Measurements from ENCODE around the gene LDLRAD4. TPM values are rescaled to one million over a fixed set of nuclear protein-coding genes. Genes with fewer than 3 reads are reported as not detected.

Gene LDLRAD4
- total and polyA plus RNA-seq, 2 donors, result 46.9 to 80.0 TPM

DNA sequence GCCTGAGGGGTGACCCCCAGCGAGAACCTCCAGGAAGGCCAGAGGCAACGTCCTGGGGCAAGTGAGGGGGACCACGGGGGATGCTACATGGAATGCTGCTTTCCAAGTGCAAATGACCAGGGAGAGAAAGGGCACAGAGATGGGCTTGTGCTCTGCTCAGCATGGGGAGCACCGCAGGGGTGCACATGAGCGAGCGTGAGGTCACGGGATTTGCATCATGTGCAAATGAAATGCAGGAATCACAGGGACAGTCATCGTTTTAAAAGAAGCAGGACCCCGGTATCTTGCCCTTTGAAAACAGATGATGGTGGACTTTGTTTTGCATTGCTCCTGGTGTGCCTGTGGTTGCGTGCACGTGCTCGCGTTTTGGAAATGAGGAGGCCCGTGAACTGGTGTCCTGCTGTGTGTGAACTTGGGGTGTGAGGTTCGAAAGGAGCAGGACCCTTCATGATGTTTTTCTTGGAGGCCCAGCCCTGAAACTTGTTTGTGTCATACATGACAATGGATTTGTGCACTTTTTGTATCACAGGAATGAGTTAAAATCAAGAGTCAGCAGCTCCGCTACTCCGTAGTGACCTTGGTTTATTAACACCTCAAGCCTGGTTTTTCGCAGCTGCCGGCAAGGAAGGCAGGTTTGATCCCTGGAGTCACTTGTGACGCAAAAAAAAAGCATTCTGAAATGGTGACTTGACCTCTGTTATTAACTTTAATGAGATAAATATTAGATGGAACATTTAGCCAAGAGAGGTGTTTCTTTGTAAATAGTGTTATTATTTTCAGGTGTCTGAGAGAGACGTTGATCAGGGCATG is 234.5 kb downstream of the LDLRAD4 start:
- peaks cover 74 to 97% of the 10 kb centered on the region in 2 donors for H3K4me1 ChIP-seq (ENCODE audit: control insufficient read depth in 2 of 2, insufficient read depth in 2 of 2, low read length in 2 of 2)
- no peak for DNase-seq (ENCODE audit: low read depth in 6 of 9, low spot score in 9 of 9)
- no peaks in the 10 kb centered on the region for H3K27me3 ChIP-seq (ENCODE audit: control insufficient read depth in 2 of 2, insufficient read depth in 1 of 2, low read length in 1 of 2)
- peaks cover 12 to 21% of the 10 kb centered on the region in 2 donors for H3K36me3 ChIP-seq (ENCODE audit: control insufficient read depth in 2 of 2, insufficient read depth in 2 of 2, low read length in 1 of 2)
- WGBS, result 91% methylated on average over 21 of the region's 21 CpGs
- H3K27ac ChIP-seq (ENCODE audit: low read depth in 1 of 2, low read length in 1 of 2), result no peak overlapping the region
- H3K9me3 ChIP-seq (ENCODE audit: control insufficient read depth in 2 of 2, insufficient read depth in 1 of 2, low read length in 1 of 2), result peaks cover 0 to 10% of the 10 kb centered on the region in 2 donors
- no peak overlapping the region for H3K4me3 ChIP-seq (ENCODE audit: low read length in 2 of 2)

DNA sequence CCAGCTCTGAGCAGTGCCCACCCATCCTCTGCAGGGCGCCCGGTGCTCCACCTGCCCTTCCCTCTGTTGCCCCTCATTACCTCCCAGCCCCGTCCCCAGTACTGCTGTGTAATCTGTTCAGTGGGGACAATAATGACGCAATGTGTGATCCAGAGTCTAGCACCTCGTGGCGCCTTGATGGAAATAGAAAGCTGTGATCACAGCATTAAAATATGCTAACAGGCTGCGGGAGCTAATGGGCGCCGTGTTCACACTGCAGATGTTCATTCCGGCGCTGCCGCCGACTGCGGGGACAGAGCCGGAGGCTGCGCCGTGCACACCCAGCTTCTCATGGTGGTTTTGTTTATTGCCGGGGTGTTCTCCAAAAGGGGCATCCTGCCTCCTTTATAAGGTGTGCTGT is 235.2 kb downstream of the LDLRAD4 start:
- no peak overlapping the region for H3K4me3 ChIP-seq (ENCODE audit: low read length in 2 of 2)
- DNase-seq (ENCODE audit: low read depth in 6 of 9, low spot score in 9 of 9), result no peak
- H3K4me1 ChIP-seq (ENCODE audit: control insufficient read depth in 2 of 2, insufficient read depth in 2 of 2, low read length in 2 of 2), result peaks cover 71 to 97% of the 10 kb centered on the region in 2 donors
- 97% methylated on average over 18 of the region's 18 CpGs for WGBS
- peaks cover 16 to 27% of the 10 kb centered on the region in 2 donors for H3K36me3 ChIP-seq (ENCODE audit: control insufficient read depth in 2 of 2, insufficient read depth in 2 of 2, low read length in 1 of 2)
- peaks cover 0 to 10% of the 10 kb centered on the region in 2 donors for H3K9me3 ChIP-seq (ENCODE audit: control insufficient read depth in 2 of 2, insufficient read depth in 1 of 2, low read length in 1 of 2)
- no peak overlapping the region for H3K27ac ChIP-seq (ENCODE audit: low read depth in 1 of 2, low read length in 1 of 2)
- no peaks in the 10 kb centered on the region for H3K27me3 ChIP-seq (ENCODE audit: control insufficient read depth in 2 of 2, insufficient read depth in 1 of 2, low read length in 1 of 2)

DNA sequence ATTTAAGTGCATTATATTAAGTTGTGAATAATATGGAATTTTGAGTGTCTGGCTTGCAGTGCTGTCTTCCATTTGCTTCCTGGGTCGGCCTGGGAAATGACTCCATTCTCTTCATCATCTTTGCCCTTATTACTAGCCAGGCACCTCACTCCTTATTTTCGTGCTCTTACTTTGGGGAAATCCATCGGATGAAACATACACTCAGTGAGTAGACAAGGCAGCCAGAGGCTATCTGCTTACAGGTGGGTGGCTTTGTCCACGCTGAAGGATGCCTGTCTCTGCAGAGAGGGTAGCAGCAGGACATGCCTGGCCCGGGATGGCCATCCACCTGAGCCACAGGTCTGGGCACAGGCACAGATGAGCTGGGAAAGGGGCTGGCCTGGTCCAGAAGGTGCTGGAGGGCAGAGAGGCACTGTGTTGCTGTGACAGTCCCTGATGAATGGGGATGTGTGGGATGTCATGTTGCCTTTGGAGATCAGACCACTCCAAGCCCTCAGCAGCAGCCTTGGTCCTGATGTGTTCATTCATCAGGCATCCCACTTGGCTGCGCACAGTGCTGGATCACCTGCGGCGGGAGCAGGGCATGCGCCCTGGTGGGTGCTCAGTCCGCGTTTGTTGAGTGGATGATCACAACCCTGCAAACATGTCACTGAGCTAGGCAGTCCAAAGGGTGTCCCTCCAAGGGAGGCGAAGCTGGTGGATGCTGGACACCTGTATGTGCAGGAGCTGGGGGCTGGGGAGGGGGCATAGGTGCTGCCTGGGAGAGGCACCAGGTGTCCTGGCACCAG is 236.0 kb downstream of the LDLRAD4 start:
- peak overlapping the region in 1 of 2 donors; percentile 67 for H3K27ac ChIP-seq (ENCODE audit: low read depth in 1 of 2, low read length in 1 of 2)
- H3K4me3 ChIP-seq (ENCODE audit: low read length in 2 of 2), result no peak overlapping the region
- H3K36me3 ChIP-seq (ENCODE audit: control insufficient read depth in 2 of 2, insufficient read depth in 2 of 2, low read length in 1 of 2), result peaks cover 16 to 25% of the 10 kb centered on the region in 2 donors
- H3K4me1 ChIP-seq (ENCODE audit: control insufficient read depth in 2 of 2, insufficient read depth in 2 of 2, low read length in 2 of 2), result peaks cover 64 to 91% of the 10 kb centered on the region in 2 donors
- WGBS, result 93% methylated on average over 12 of the region's 12 CpGs
- no peak for DNase-seq (ENCODE audit: low read depth in 6 of 9, low spot score in 9 of 9)
- peaks cover 0 to 7% of the 10 kb centered on the region in 2 donors for H3K9me3 ChIP-seq (ENCODE audit: control insufficient read depth in 2 of 2, insufficient read depth in 1 of 2, low read length in 1 of 2)
- H3K27me3 ChIP-seq (ENCODE audit: control insufficient read depth in 2 of 2, insufficient read depth in 1 of 2, low read length in 1 of 2), result no peaks in the 10 kb centered on the region

DNA sequence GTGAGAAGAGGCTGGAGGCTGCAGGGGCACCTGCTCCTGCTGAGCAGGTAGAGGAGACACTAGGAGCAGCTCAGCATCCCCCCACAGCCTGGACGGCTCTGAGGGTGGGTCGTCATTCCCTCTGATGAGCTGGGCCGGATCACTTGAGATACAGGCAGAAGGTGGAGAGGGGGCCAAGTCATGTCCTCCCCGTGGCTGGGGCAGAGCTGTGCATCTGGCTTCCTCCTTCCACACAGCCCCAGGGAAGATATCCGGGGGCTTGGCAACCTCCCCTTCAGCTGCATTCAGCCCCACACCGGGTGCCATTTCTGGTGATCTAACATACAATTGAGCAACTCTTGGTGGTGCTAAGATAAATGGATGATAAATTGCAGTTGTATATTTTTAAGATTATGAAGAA is 236.9 kb downstream of the LDLRAD4 start:
- Histone ChIP-seq H3K27me3 (ENCODE audit: control insufficient read depth in 2 of 2, insufficient read depth in 1 of 2, low read length in 1 of 2) (no peaks in the 10 kb centered on the region), H3K4me3 (ENCODE audit: low read length in 2 of 2) (no peak overlapping the region), H3K27ac (ENCODE audit: low read depth in 1 of 2, low read length in 1 of 2) (peak overlapping the region; percentile 50 to 67), H3K4me1 (ENCODE audit: control insufficient read depth in 2 of 2, insufficient read depth in 2 of 2, low read length in 2 of 2) (peaks cover 58 to 87% of the 10 kb centered on the region in 2 donors), H3K9me3 (ENCODE audit: control insufficient read depth in 2 of 2, insufficient read depth in 1 of 2, low read length in 1 of 2) (peaks cover 0 to 7% of the 10 kb centered on the region in 2 donors), H3K36me3 (ENCODE audit: control insufficient read depth in 2 of 2, insufficient read depth in 2 of 2, low read length in 1 of 2) (peaks cover 16 to 30% of the 10 kb centered on the region in 2 donors)
- peak in 2 of 9 donors; percentile 50 to 74 for DNase-seq (ENCODE audit: low read depth in 6 of 9, low spot score in 9 of 9)
- 10% methylated on average over 6 of the region's 6 CpGs for WGBS

DNA sequence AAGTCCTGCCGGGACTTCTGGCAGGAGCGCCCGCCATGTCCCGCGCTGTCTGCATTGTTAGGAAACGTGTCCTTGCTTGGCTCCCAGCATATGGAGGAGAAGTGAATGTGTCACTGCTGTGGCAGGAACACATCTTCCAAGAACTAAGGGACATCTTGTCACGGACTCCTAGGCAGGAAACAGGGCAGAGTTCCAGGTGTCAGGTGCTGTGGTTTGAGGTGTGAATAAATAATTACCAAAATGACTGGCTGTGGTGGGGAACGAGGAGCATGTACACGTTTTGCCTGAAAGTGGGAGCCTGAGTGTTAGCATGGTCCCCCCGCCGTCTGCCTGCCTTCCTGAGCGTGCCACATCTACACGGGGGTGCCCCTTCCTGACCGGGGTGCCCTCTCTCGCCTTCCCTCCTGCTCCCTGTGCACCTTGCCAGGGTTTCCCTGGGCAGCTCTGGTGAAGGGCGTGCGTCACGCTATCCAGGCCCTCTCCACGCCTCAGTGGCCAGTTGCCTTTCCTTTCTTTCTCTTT is 237.5 kb downstream of the LDLRAD4 start:
- peak in 1 of 9 donors; percentile 68 for DNase-seq (ENCODE audit: low read depth in 6 of 9, low spot score in 9 of 9)
- H3K27ac ChIP-seq (ENCODE audit: low read depth in 1 of 2, low read length in 1 of 2), result peak overlapping the region; percentile 67 to 69
- H3K9me3 ChIP-seq (ENCODE audit: control insufficient read depth in 2 of 2, insufficient read depth in 1 of 2, low read length in 1 of 2), result peaks cover under 1 to 10% of the 10 kb centered on the region in 2 donors
- peak overlapping the region in 1 of 2 donors; percentile 2 for H3K4me3 ChIP-seq (ENCODE audit: low read length in 2 of 2)
- H3K36me3 ChIP-seq (ENCODE audit: control insufficient read depth in 2 of 2, insufficient read depth in 2 of 2, low read length in 1 of 2), result peaks cover 16 to 30% of the 10 kb centered on the region in 2 donors
- no peaks in the 10 kb centered on the region for H3K27me3 ChIP-seq (ENCODE audit: control insufficient read depth in 2 of 2, insufficient read depth in 1 of 2, low read length in 1 of 2)
- whole genome bisulfite sequencing, result 30% methylated on average over 19 of the region's 19 CpGs
- H3K4me1 ChIP-seq (ENCODE audit: control insufficient read depth in 2 of 2, insufficient read depth in 2 of 2, low read length in 2 of 2), result peaks cover 57 to 85% of the 10 kb centered on the region in 2 donors

DNA sequence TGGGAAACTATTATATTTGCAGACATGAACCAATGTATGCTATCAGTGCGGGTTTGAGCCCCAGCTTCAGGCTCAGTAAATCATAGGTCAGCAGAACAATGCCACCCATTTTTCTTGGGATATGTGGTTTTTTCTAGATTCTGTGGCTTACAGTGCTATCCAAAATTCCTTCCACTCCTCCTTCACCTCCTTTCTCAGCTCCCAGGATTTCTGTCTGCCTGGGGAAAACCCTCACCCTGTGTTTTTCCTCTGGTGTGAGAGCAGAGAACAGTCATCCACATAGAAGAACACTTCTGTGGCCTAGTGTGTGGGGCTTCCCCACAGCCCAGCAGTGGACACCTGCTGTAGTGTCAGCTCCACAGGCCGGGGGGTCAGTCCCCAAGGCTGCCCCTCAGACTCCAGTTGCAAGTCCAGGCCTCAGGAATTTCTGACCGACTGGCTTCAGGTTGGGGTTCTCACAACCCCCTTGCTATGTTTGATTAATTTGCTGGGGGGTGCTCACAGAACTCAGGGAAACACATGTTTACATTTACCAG is 238.2 kb downstream of the LDLRAD4 start:
- Histone ChIP-seq H3K27ac (ENCODE audit: low read depth in 1 of 2, low read length in 1 of 2) (peak overlapping the region in 1 of 2 donors; percentile 72), H3K4me1 (ENCODE audit: control insufficient read depth in 2 of 2, insufficient read depth in 2 of 2, low read length in 2 of 2) (peaks cover 57 to 85% of the 10 kb centered on the region in 2 donors), H3K9me3 (ENCODE audit: control insufficient read depth in 2 of 2, insufficient read depth in 1 of 2, low read length in 1 of 2) (peaks cover 1 to 12% of the 10 kb centered on the region in 2 donors), H3K36me3 (ENCODE audit: control insufficient read depth in 2 of 2, insufficient read depth in 2 of 2, low read length in 1 of 2) (peaks cover 16 to 30% of the 10 kb centered on the region in 2 donors), H3K4me3 (ENCODE audit: low read length in 2 of 2) (no peak overlapping the region), H3K27me3 (ENCODE audit: control insufficient read depth in 2 of 2, insufficient read depth in 1 of 2, low read length in 1 of 2) (no peaks in the 10 kb centered on the region)
- DNase-seq (ENCODE audit: low read depth in 6 of 9, low spot score in 9 of 9), result no peak
- 85% methylated on average over 3 of the region's 3 CpGs for WGBS

DNA sequence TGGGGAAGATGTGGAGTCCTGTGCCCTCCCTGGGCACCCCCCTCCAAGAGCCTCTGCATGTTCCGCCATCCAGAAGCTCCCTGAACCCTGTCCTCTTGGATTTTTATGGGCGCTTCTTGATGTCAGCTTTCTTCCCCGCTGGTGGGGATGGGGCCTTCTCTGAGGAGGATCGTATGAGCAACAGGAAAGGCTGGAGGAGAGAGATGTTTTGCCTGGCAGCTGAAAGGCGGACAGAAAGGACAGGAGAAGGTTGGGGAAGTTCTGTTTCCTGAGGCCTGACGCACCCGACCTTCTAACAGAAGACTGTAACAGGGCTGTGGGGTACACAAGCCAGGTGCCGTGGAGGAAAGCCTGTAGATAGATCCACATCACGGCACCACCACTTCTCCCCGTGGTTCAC is 238.8 kb downstream of the LDLRAD4 start:
- H3K9me3 ChIP-seq (ENCODE audit: control insufficient read depth in 2 of 2, insufficient read depth in 1 of 2, low read length in 1 of 2), result peaks cover 1 to 15% of the 10 kb centered on the region in 2 donors
- DNase-seq (ENCODE audit: low read depth in 6 of 9, low spot score in 9 of 9), result no peak
- WGBS, result 39% methylated on average over 10 of the region's 10 CpGs
- H3K27ac ChIP-seq (ENCODE audit: low read depth in 1 of 2, low read length in 1 of 2), result peak overlapping the region in 1 of 2 donors; percentile 72
- H3K4me1 ChIP-seq (ENCODE audit: control insufficient read depth in 2 of 2, insufficient read depth in 2 of 2, low read length in 2 of 2), result peaks cover 58 to 85% of the 10 kb centered on the region in 2 donors
- H3K27me3 ChIP-seq (ENCODE audit: control insufficient read depth in 2 of 2, insufficient read depth in 1 of 2, low read length in 1 of 2), result no peaks in the 10 kb centered on the region
- peaks cover 20 to 30% of the 10 kb centered on the region in 2 donors for H3K36me3 ChIP-seq (ENCODE audit: control insufficient read depth in 2 of 2, insufficient read depth in 2 of 2, low read length in 1 of 2)
- no peak overlapping the region for H3K4me3 ChIP-seq (ENCODE audit: low read length in 2 of 2)

DNA sequence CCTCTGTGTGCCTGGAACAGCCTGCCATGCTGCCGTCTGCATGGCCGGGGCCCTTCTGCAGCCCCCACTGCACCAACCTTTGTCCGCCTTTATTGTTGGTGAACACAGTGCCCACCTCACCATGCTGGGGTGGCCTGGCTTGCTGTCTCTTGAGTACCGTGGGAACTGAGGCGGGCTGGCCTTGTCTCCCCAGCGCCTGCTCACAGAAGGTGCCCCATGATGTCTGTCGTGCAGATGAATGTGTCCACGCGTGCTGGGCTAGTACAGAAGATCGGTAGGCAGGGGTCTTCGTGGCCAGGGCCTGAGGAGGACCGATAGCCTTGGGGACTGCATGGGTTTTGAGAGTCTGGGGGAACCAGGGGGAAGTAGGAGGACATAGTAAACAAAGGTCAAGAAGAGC is 242.4 kb downstream of the LDLRAD4 start:
- H3K4me1 ChIP-seq (ENCODE audit: control insufficient read depth in 2 of 2, insufficient read depth in 2 of 2, low read length in 2 of 2), result peaks cover 72 to 83% of the 10 kb centered on the region in 2 donors
- peak overlapping the region in 1 of 2 donors; percentile 4 for H3K27ac ChIP-seq (ENCODE audit: low read depth in 1 of 2, low read length in 1 of 2)
- peaks cover 13 to 27% of the 10 kb centered on the region in 2 donors for H3K36me3 ChIP-seq (ENCODE audit: control insufficient read depth in 2 of 2, insufficient read depth in 2 of 2, low read length in 1 of 2)
- no peaks in the 10 kb centered on the region for H3K27me3 ChIP-seq (ENCODE audit: control insufficient read depth in 2 of 2, insufficient read depth in 1 of 2, low read length in 1 of 2)
- H3K9me3 ChIP-seq (ENCODE audit: control insufficient read depth in 2 of 2, insufficient read depth in 1 of 2, low read length in 1 of 2), result peaks cover 1 to 15% of the 10 kb centered on the region in 2 donors
- no peak for DNase-seq (ENCODE audit: low read depth in 6 of 9, low spot score in 9 of 9)
- no peak overlapping the region for H3K4me3 ChIP-seq (ENCODE audit: low read length in 2 of 2)
- WGBS, result 98% methylated on average over 12 of the region's 12 CpGs
